GM23338 (cell line): ENCODE measurements around the gene MLLT10. TPM values are rescaled to one million over a fixed set of nuclear protein-coding genes. Genes with fewer than 3 reads are reported as not detected.

Experiments
- ATAC-seq: fragments of 200-7000 bp; cut with Tn5 transposase; 3 replicates; pipeline ENCODE4 v1.9.1; 2020
- DNase-seq: peaks from one replicate; pipeline ENCODE4 v3.0.0-alpha.2; 2015; ENCODE audit warnings: low spot score
- H2AFZ ChIP-seq: fragments of 200-600 bp; sonication (generic); 2 replicates; pipeline ENCODE4 v1.8.0; 2016; ENCODE audit warnings: antibody characterized with exemption, mild to moderate bottlenecking, moderate library complexity
- H3F3A ChIP-seq: fragments of 200-600 bp; sonication (generic); replicated peaks from 2 replicates; pipeline ENCODE4 v1.8.0; 2017; ENCODE audit warnings: antibody characterized with exemption, mixed run types, low read depth
- H3K27ac ChIP-seq: fragments of 200-600 bp; sonication (generic); 2 replicates; pipeline ENCODE4 v1.6.1; 2016; ENCODE audit warnings: low read depth
- H3K27me3 ChIP-seq: fragments of 200-600 bp; sonication (generic); 2 replicates; pipeline ENCODE4 v1.8.0; 2016; ENCODE audit warnings: mild to moderate bottlenecking, mixed run types, moderate library complexity; ENCODE audit not compliant: insufficient read depth
- H3K36me3 ChIP-seq: fragments of 200-600 bp; sonication (generic); 2 replicates; pipeline ENCODE4 v1.8.0; 2016; ENCODE audit warnings: mild to moderate bottlenecking; ENCODE audit not compliant: insufficient read depth
- H3K4me1 ChIP-seq: fragments of 200-600 bp; sonication (generic); 2 replicates; pipeline ENCODE4 v1.8.0; 2016; ENCODE audit warnings: mild to moderate bottlenecking, moderate library complexity; ENCODE audit not compliant: insufficient read depth
- H3K4me2 ChIP-seq: fragments of 200-600 bp; sonication (generic); 2 replicates; pipeline ENCODE4 v1.7.1; 2017; ENCODE audit warnings: mixed run types
- H3K4me3 ChIP-seq: fragments of 200-600 bp; sonication (generic); 2 replicates; pipeline ENCODE4 v1.6.1; 2016; ENCODE audit warnings: mixed run types
- H3K79me2 ChIP-seq: fragments of 200-600 bp; sonication (generic); replicated peaks from 2 replicates; pipeline ENCODE4 v1.8.0; 2017; ENCODE audit warnings: mild to moderate bottlenecking; ENCODE audit not compliant: insufficient read depth
- H3K9me2 ChIP-seq: fragments of 200-600 bp; sonication (generic); 2 replicates; pipeline ENCODE4 v1.8.0; 2017; ENCODE audit not compliant: insufficient read depth
- H4K20me1 ChIP-seq: fragments of 200-600 bp; sonication (generic); replicated peaks from 2 replicates; pipeline ENCODE4 v1.8.0; 2017; ENCODE audit warnings: mild to moderate bottlenecking; ENCODE audit not compliant: insufficient read depth
- H3K27ac Mint-ChIP-seq: 2 replicates; pipeline ENCODE4 v1.8.0; 2020; ENCODE audit warnings: inconsistent platforms, mild to moderate bottlenecking, moderate library complexity, mixed read lengths
- H3K27me3 Mint-ChIP-seq: 3 replicates; pipeline ENCODE4 v1.8.0; 2022; ENCODE audit warnings: low read depth, mild to moderate bottlenecking, moderate library complexity, mixed read lengths, inconsistent platforms; ENCODE audit not compliant: insufficient read depth, poor library complexity
- H3K36me3 Mint-ChIP-seq: 3 replicates; pipeline ENCODE4 v1.8.0; 2021; ENCODE audit warnings: low read depth, mild to moderate bottlenecking, inconsistent platforms, moderate library complexity, mixed read lengths
- H3K4me1 Mint-ChIP-seq: 3 replicates; pipeline ENCODE4 v1.8.0; 2020; ENCODE audit warnings: mild to moderate bottlenecking, inconsistent platforms, mixed read lengths
- H3K4me3 Mint-ChIP-seq: 3 replicates; pipeline ENCODE4 v1.8.0; 2021; ENCODE audit warnings: moderate library complexity, mild to moderate bottlenecking, inconsistent platforms, mixed read lengths
- H3K9me3 Mint-ChIP-seq: 3 replicates; pipeline ENCODE4 v1.8.0; 2020; ENCODE audit warnings: moderate library complexity, mild to moderate bottlenecking, inconsistent platforms, mixed read lengths
- EZH2phosphoT487 ChIP-seq: fragments of 200-600 bp; sonication (generic); IDR thresholded peaks from one replicate; pipeline ENCODE4 v1.8.1; 2018; ENCODE audit warnings: antibody characterized with exemption; ENCODE audit not compliant: unreplicated experiment
- JUNB ChIP-seq: IDR thresholded peaks from one replicate; pipeline ENCODE4 v1.6.1; 2016; ENCODE audit warnings: antibody characterized with exemption; ENCODE audit not compliant: unreplicated experiment
- NANOG ChIP-seq: IDR thresholded peaks from 2 replicates; pipeline ENCODE4 v1.6.1; 2016; ENCODE audit warnings: antibody characterized with exemption, borderline replicate concordance
- POLR2AphosphoS5 ChIP-seq: IDR thresholded peaks from 2 replicates; pipeline ENCODE4 v1.6.1; 2016; ENCODE audit warnings: antibody characterized with exemption, low read depth
- STAT1 ChIP-seq: IDR thresholded peaks from one replicate; pipeline ENCODE4 v1.6.1; 2016; ENCODE audit warnings: antibody characterized with exemption; ENCODE audit not compliant: unreplicated experiment
- ZNF331 ChIP-seq: fragments of 250-450 bp; sonication (Bioruptor Pico); IDR thresholded peaks from 2 replicates; pipeline ENCODE4 v1.5.0; 2020; ENCODE audit warnings: low read depth, mild to moderate bottlenecking, moderate library complexity
- ZNF462 ChIP-seq: fragments of 250-450 bp; sonication (Bioruptor Pico); IDR thresholded peaks from 2 replicates; pipeline ENCODE4 v1.5.0; 2020; ENCODE audit warnings: mild to moderate bottlenecking, moderate library complexity
- polyA plus RNA-seq: library from polyadenylated mRNA; unstranded; fragments of >200 nt; fragmentation: Nextera tagmentation; extraction: Ambion mirVana; gene quantifications from 2 replicates; pipeline ENCODE4 v1.2.1, GENCODE V29; 2016
- total RNA-seq: library from RNA; depleted of rRNA; stranded (reverse); fragments of >200 nt; shearing (Covaris generic); gene quantifications from 2 replicates; pipeline ENCODE4 v1.2.3, GENCODE V29; 2014

The MLLT10 gene
- total and polyA plus RNA-seq, 2 experiments from 2014 or later = 28.8 to 55.4 TPM

GRCh38 chr10:21720090-21720489, 186.1 kb downstream of the MLLT10 start:
- Histone ChIP-seq H3K4me2 (no peak overlapping the region), H3K79me2 (no peaks in the 10 kb centered on the region), H3K4me1 (peaks cover 22% of the 10 kb centered on the region), H2AFZ (no peak overlapping the region), H3K27me3 (no peaks in the 10 kb centered on the region), H3K27ac (peak overlapping the region; percentile 1; the same call in 1 of the 2 replicates), H3K4me3 (no peak overlapping the region), H4K20me1 (no peaks in the 10 kb centered on the region), H3K36me3 (no peaks in the 10 kb centered on the region; the same call in 1 of the 2 replicates), H3K9me2 (no peaks in the 10 kb centered on the region), H3F3A (no peaks in the 10 kb centered on the region)
- peak overlapping the region; percentile 89 for H3K27ac Mint-ChIP-seq
- H3K9me3 Mint-ChIP-seq = no peaks in the 10 kb centered on the region
- no peak for TF ChIP-seq EZH2phosphoT487
- TF ChIP-seq STAT1 = no peak
- TF ChIP-seq ZNF331 (CRISPR knock-in tag) = no peak
- 0 out of 2 replicates have a peak, but pooled peaks have one; percentile 36 for TF ChIP-seq ZNF462 (CRISPR knock-in tag)
- no peak for TF ChIP-seq POLR2AphosphoS5
- TF ChIP-seq JUNB = no peak
- peak; percentile 80; the same call in 1 of the 2 replicates for TF ChIP-seq NANOG
- DNase-seq (peak; percentile 57), ATAC-seq (peak; percentile 69)
- H3K4me3 Mint-ChIP-seq = no peak overlapping the region
- H3K36me3 Mint-ChIP-seq = peaks cover 14% of the 10 kb centered on the region; the same call in 2 of the 3 replicates
- peaks cover 9% of the 10 kb centered on the region for H3K27me3 Mint-ChIP-seq
- H3K4me1 Mint-ChIP-seq = peaks cover 27% of the 10 kb centered on the region
